HCT116 (cell line): ENCODE results near the gene ZNF789. TPM values are rescaled to one million over a fixed set of nuclear protein-coding genes. Genes with fewer than 3 reads are reported as not detected.

ENCODE experiments used
- ATAC-seq: fragments of 200-7000 bp; cut with Tn5 transposase; 2 replicates; pipeline ENCODE4 v1.9.1; 2020; ENCODE audit warnings: mild to moderate bottlenecking, moderate library complexity
- BruUV-seq: library from RNA; stranded (reverse); fragments of 400-500 nt; replicated peaks from 2 replicates; lab custom pipeline; 2021; lab: Mats Ljungman, UMichigan
- CTCF ChIA-PET: fragments of 300-600 bp; sonication (Branson Sonifier 250); formaldehyde crosslinking; loops from one replicate; lab custom pipeline; 2021; ENCODE audit warnings: antibody characterized with exemption; lab: Charles Lee
- POLR2A ChIA-PET: fragments of 300-600, 350-600 bp; sonication (Branson Sonifier 250); formaldehyde crosslinking; loops from one replicate; lab custom pipeline; 2021; ENCODE audit warnings: antibody characterized with exemption; lab: Charles Lee
- RAD21 ChIA-PET, 2 experiments: fragments of 300-600 bp; sonication (Branson Sonifier 250); formaldehyde crosslinking; loops; one replicate each; lab custom pipeline; 2023; ENCODE audit warnings: low total read pairs in 2 of 2; ENCODE audit not compliant: uncharacterized antibody in 2 of 2, unreplicated experiment in 2 of 2, low non-redundant PET in 1 of 2; lab: Charles Lee
- DNase-seq: peaks from one replicate; pipeline ENCODE4 v3.0.0-alpha.2; 2010; ENCODE audit warnings: low read depth, low spot score
- H2AFZ ChIP-seq: fragments of 200-600 bp; shearing (Covaris generic), sonication (generic); 2 replicates; pipeline ENCODE4 v1.6.1; 2017; ENCODE audit warnings: low read depth, mixed run types, mixed read lengths, antibody characterized with exemption, low read length; ENCODE audit not compliant: poor library complexity, severe bottlenecking
- H3K27ac ChIP-seq: 2 replicates; pipeline ENCODE4 v1.5.1; 2012; ENCODE audit warnings: low read depth, low read length
- H3K27me3 ChIP-seq: fragments of 200-600 bp; sonication (generic); 2 replicates; pipeline ENCODE4 v1.6.1; 2016; ENCODE audit warnings: mixed run types, low read length, mixed read lengths; ENCODE audit not compliant: insufficient read depth
- H3K36me3 ChIP-seq, 2 experiments: fragments of 200-500 bp in 1 of 2; fragments of 200-600 bp in 1 of 2; sonication (Bioruptor generic) in 1 of 2; sonication (generic) in 1 of 2; 2 replicates each; pipeline versions ENCODE4 v1.5.1 to v1.6.1; 2014 to 2016; ENCODE audit warnings: low read length in 2 of 2, inconsistent platforms in 1 of 2, mixed read lengths in 1 of 2, mixed run types in 1 of 2; ENCODE audit not compliant: insufficient read depth in 2 of 2, control insufficient read depth in 1 of 2
- H3K4me1 ChIP-seq, 2 experiments: fragments of 200-600 bp in 1 of 2; sonication (generic) in 1 of 2; 2 replicates each; pipeline versions ENCODE4 v1.5.1 to v1.6.1; 2012 to 2017; ENCODE audit warnings: low read length in 2 of 2, inconsistent platforms in 1 of 2, mild to moderate bottlenecking in 1 of 2, mixed read lengths in 1 of 2, mixed run types in 1 of 2, moderate library complexity in 1 of 2; ENCODE audit not compliant: insufficient read depth in 2 of 2, control insufficient read depth in 1 of 2
- H3K4me2 ChIP-seq: fragments of 200-600 bp; sonication (generic); 2 replicates; pipeline ENCODE4 v1.6.1; 2017; ENCODE audit warnings: mixed run types, low read length, mixed read lengths
- H3K4me3 ChIP-seq, 2 experiments: fragments of 200-600 bp in 1 of 2; sonication (generic) in 1 of 2; replicated peaks in 1 of 2; 2 replicates each; pipeline ENCODE4 v1.5.1; 2011 to 2016; ENCODE audit warnings: low read length in 2 of 2, control low read depth in 1 of 2, low read depth in 1 of 2, mild to moderate bottlenecking in 1 of 2, mixed read lengths in 1 of 2, mixed run types in 1 of 2
- H3K79me2 ChIP-seq: fragments of 200-600 bp; sonication (generic); 2 replicates; pipeline ENCODE4 v1.6.1; 2017; ENCODE audit warnings: mild to moderate bottlenecking, mixed run types, low read length, moderate library complexity, mixed read lengths; ENCODE audit not compliant: insufficient read depth
- H3K9ac ChIP-seq: fragments of 200-600 bp; sonication (generic); 2 replicates; pipeline ENCODE4 v1.6.1; 2016; ENCODE audit warnings: low read length, mixed read lengths
- H3K9me2 ChIP-seq: fragments of 200-600 bp; sonication (generic), shearing (Covaris generic); 2 replicates; pipeline ENCODE4 v1.6.1; 2017; ENCODE audit warnings: mixed run types, mild to moderate bottlenecking, moderate library complexity; ENCODE audit not compliant: insufficient read depth
- H3K9me3 ChIP-seq, 2 experiments: fragments of 200-500 bp in 1 of 2; fragments of 200-600 bp in 1 of 2; sonication (Bioruptor generic) in 1 of 2; sonication (generic) in 1 of 2; 2 replicates each; pipeline ENCODE4 v1.6.1; 2014 to 2017; ENCODE audit warnings: low read length in 2 of 2, mixed read lengths in 2 of 2, inconsistent platforms in 1 of 2, low read depth in 1 of 2, mild to moderate bottlenecking in 1 of 2, mixed run types in 1 of 2, moderate library complexity in 1 of 2; ENCODE audit not compliant: control insufficient read depth in 1 of 2, insufficient read depth in 1 of 2
- H4K20me1 ChIP-seq: fragments of 200-600 bp; sonication (generic), shearing (Covaris generic); 2 replicates; pipeline ENCODE4 v1.6.1; 2017; ENCODE audit warnings: mixed run types, mild to moderate bottlenecking, moderate library complexity; ENCODE audit not compliant: insufficient read depth
- ATF3 ChIP-seq: IDR thresholded peaks from 2 replicates; pipeline ENCODE4 v1.6.1; 2012
- CBX3 ChIP-seq: IDR thresholded peaks from 2 replicates; pipeline ENCODE4 v1.6.1; 2012; ENCODE audit warnings: low read depth
- EGR1 ChIP-seq: IDR thresholded peaks from 2 replicates; pipeline ENCODE4 v1.6.1; 2012; ENCODE audit warnings: low read depth
- ELF1 ChIP-seq: IDR thresholded peaks from 2 replicates; pipeline ENCODE4 v1.6.1; 2012; ENCODE audit warnings: low read depth, borderline replicate concordance
- EZH2 ChIP-seq: fragments of 200-600 bp; sonication (generic); IDR thresholded peaks from 2 replicates; pipeline ENCODE4 v1.6.1; 2017; ENCODE audit warnings: antibody characterized with exemption, mixed run types
- JUND ChIP-seq: IDR thresholded peaks from 2 replicates; pipeline ENCODE4 v1.6.1; 2012
- POLR2A ChIP-seq: IDR thresholded peaks from 2 replicates; pipeline ENCODE4 v1.7.0; 2011; ENCODE audit warnings: borderline replicate concordance; ENCODE audit not compliant: insufficient read depth, insufficient read length; ENCODE audit errors: extremely low read depth
- POLR2AphosphoS5 ChIP-seq: IDR thresholded peaks from 2 replicates; pipeline ENCODE4 v1.6.1; 2011; ENCODE audit warnings: mild to moderate bottlenecking, low read depth, low read length, moderate library complexity
- RAD21 ChIP-seq: IDR thresholded peaks from 2 replicates; pipeline ENCODE4 v1.6.1; 2012; ENCODE audit warnings: low read depth, mild to moderate bottlenecking
- REST ChIP-seq: IDR thresholded peaks from 2 replicates; pipeline ENCODE4 v1.6.1; 2012; ENCODE audit warnings: low read depth
- SP1 ChIP-seq: IDR thresholded peaks from 2 replicates; pipeline ENCODE4 v1.6.1; 2012; ENCODE audit warnings: low read depth
- SRF ChIP-seq: IDR thresholded peaks from 2 replicates; pipeline ENCODE4 v1.6.1; 2012; ENCODE audit warnings: low read depth
- TCF7L2 ChIP-seq: IDR thresholded peaks from 2 replicates; pipeline ENCODE4 v1.7.0; 2011; ENCODE audit warnings: borderline replicate concordance, inconsistent platforms; ENCODE audit not compliant: insufficient read depth, insufficient read length; ENCODE audit errors: extremely low read depth
- YY1 ChIP-seq: IDR thresholded peaks from 2 replicates; pipeline ENCODE4 v1.6.1; 2011; ENCODE audit warnings: low read length, low read depth, moderate library complexity, mild to moderate bottlenecking; ENCODE audit not compliant: insufficient replicate concordance; ENCODE audit errors: extremely low read depth
- ZBTB33 ChIP-seq: IDR thresholded peaks from 2 replicates; pipeline ENCODE4 v1.6.1; 2011; ENCODE audit warnings: mild to moderate bottlenecking, low read length, moderate library complexity; ENCODE audit not compliant: insufficient replicate concordance; ENCODE audit errors: extremely low read depth
- ZFX ChIP-seq: fragments of 450-650 bp; IDR thresholded peaks from 2 replicates; pipeline ENCODE4 v1.6.1; 2017
- intact Hi-C: fragments of 100-400 bp; cut with micrococcal nuclease; formaldehyde crosslinking; loops from 2 replicates; pipeline ENCODE4 v1.10.0; 2022
- total RNA-seq: library from RNA; stranded (reverse); gene quantifications from one replicate; pipeline ENCODE4 v1.2.1, GENCODE V29; 2021; ENCODE audit not compliant: unreplicated experiment

ZNF789 gene
- total RNA-seq, 1 experiment from 2014 or later: 8.2 TPM

GRCh38 chr7:99424932-99425730 lies 47.6 kb upstream of the ZNF789 start:
- TF ChIP-seq YY1 (no peak), JUND (no peak), SRF (no peak), REST (no peak), POLR2AphosphoS5 (no peak), CBX3 (no peak), ZFX (no peak), TCF7L2 (no peak), ELF1 (no peak), POLR2A (no peak), EZH2 (no peak), ZBTB33 (no peak), EGR1 (no peak), ATF3 (no peak), SP1 (no peak), RAD21 (no peak)
- DNase-seq (no peak), ATAC-seq (no peak; the same call in 1 of the 2 replicates)
- H3K36me3 ChIP-seq: peaks cover 22 to 28% of the 10 kb centered on the region in 2 experiments; a peak in 3 of 4 replicates
- POLR2A ChIA-PET: no interaction called here
- H3K27ac ChIP-seq: no peak overlapping the region
- H3K4me3 ChIP-seq: no peak overlapping the region
- CTCF ChIA-PET: no interaction called here
- intact Hi-C loops: no loop called here
- BruUV-seq: no TSS peak
- H3K9ac ChIP-seq: no peak overlapping the region
- no peaks in the 10 kb centered on the region for H4K20me1 ChIP-seq
- RAD21 ChIA-PET: no interaction called here
- H3K9me3 ChIP-seq: no peaks in the 10 kb centered on the region
- H3K27me3 ChIP-seq: no peaks in the 10 kb centered on the region
- no peak overlapping the region for H2AFZ ChIP-seq
- no peaks in the 10 kb centered on the region for H3K9me2 ChIP-seq
- H3K4me2 ChIP-seq: no peak overlapping the region
- peaks cover 2% of the 10 kb centered on the region; the same call in 1 of the 2 replicates for H3K79me2 ChIP-seq
- H3K4me1 ChIP-seq: no peaks in the 10 kb centered on the region
